Measurements from ENCODE around the gene INA. TPM values are rescaled to one million over a fixed set of nuclear protein-coding genes. Genes with fewer than 3 reads are reported as not detected.
"Not testable (repeated sequence)": the region's sequence is repeated elsewhere in the genome, so short reads cannot be mapped to it uniquely, and the experiment has no call there.

Gene INA
- total RNA-seq, 1 donor from 2014 or later: 0.78 TPM

GRCh38 chr10:103254113-103254512, 22.8 kb upstream of the INA start:
- Mint-ChIP-seq H3K36me3 (ENCODE audit: low read depth) (no peaks in the 10 kb centered on the region), H3K4me1 (ENCODE audit: low read depth) (peaks cover 13% of the 10 kb centered on the region), H3K4me3 (ENCODE audit: low read depth) (no peak overlapping the region), H3K9me3 (peaks cover 10% of the 10 kb centered on the region), H3K27ac (no peak overlapping the region), H3K27me3 (ENCODE audit: low read depth) (peaks cover 3% of the 10 kb centered on the region)
- intact Hi-C loops (cut with micrococcal nuclease): no loop called here
- DNase-seq (ENCODE audit: low spot score): no peak

GRCh38 chr10:103254538-103255325, 22.2 kb upstream of the INA start:
- H3K4me1 Mint-ChIP-seq (ENCODE audit: low read depth): peaks cover 13% of the 10 kb centered on the region
- H3K36me3 Mint-ChIP-seq (ENCODE audit: low read depth): no peaks in the 10 kb centered on the region
- no peak overlapping the region for H3K4me3 Mint-ChIP-seq (ENCODE audit: low read depth)
- DNase-seq (ENCODE audit: low spot score): no peak
- intact Hi-C loops (cut with micrococcal nuclease): no loop called here
- H3K27ac Mint-ChIP-seq: no peak overlapping the region
- H3K9me3 Mint-ChIP-seq: peaks cover 14% of the 10 kb centered on the region
- H3K27me3 Mint-ChIP-seq (ENCODE audit: low read depth): peaks cover 3% of the 10 kb centered on the region

- intact Hi-C loops (cut with micrococcal nuclease): no loop called here
- peaks cover 13% of the 10 kb centered on the region for H3K9me3 Mint-ChIP-seq
- H3K4me1 Mint-ChIP-seq (ENCODE audit: low read depth): peaks cover 10% of the 10 kb centered on the region
- H3K27ac Mint-ChIP-seq: no peak overlapping the region
- no peaks in the 10 kb centered on the region for H3K27me3 Mint-ChIP-seq (ENCODE audit: low read depth)
- no peak overlapping the region for H3K4me3 Mint-ChIP-seq (ENCODE audit: low read depth)
- H3K36me3 Mint-ChIP-seq (ENCODE audit: low read depth): no peaks in the 10 kb centered on the region
- no peak for DNase-seq (ENCODE audit: low spot score)
Measured at GRCh38 chr10:103256613-103257012, 20.3 kb upstream of the INA start.

GRCh38 chr10:103257812-103258211, 19.1 kb upstream of the INA start:
- DNase-seq (ENCODE audit: low spot score): no peak
- H3K4me3 Mint-ChIP-seq (ENCODE audit: low read depth): no peak overlapping the region
- intact Hi-C loops (cut with micrococcal nuclease): no loop called here
- H3K4me1 Mint-ChIP-seq (ENCODE audit: low read depth): peaks cover 10% of the 10 kb centered on the region
- H3K9me3 Mint-ChIP-seq: peaks cover 13% of the 10 kb centered on the region
- H3K27me3 Mint-ChIP-seq (ENCODE audit: low read depth): no peaks in the 10 kb centered on the region
- H3K27ac Mint-ChIP-seq: no peak overlapping the region
- H3K36me3 Mint-ChIP-seq (ENCODE audit: low read depth): no peaks in the 10 kb centered on the region

- H3K4me1 Mint-ChIP-seq (ENCODE audit: low read depth); H3K27me3 Mint-ChIP-seq (ENCODE audit: low read depth); intact Hi-C loops (cut with micrococcal nuclease); H3K36me3 Mint-ChIP-seq (ENCODE audit: low read depth); DNase-seq (ENCODE audit: low spot score); H3K4me3 Mint-ChIP-seq (ENCODE audit: low read depth); H3K27ac Mint-ChIP-seq: not testable (repeated sequence)
- H3K9me3 Mint-ChIP-seq: peaks cover 13% of the 10 kb centered on the region
Measured at GRCh38 chr10:103258928-103259327, 18.0 kb upstream of the INA start.

GRCh38 chr10:103259989-103260388, 16.9 kb upstream of the INA start:
- Mint-ChIP-seq H3K27me3 (ENCODE audit: low read depth) (peaks cover 2% of the 10 kb centered on the region), H3K9me3 (peaks cover 13% of the 10 kb centered on the region), H3K4me1 (ENCODE audit: low read depth) (peaks cover 6% of the 10 kb centered on the region), H3K36me3 (ENCODE audit: low read depth) (no peaks in the 10 kb centered on the region), H3K4me3 (ENCODE audit: low read depth) (no peak overlapping the region), H3K27ac (no peak overlapping the region)
- no peak for DNase-seq (ENCODE audit: low spot score)
- intact Hi-C loops (cut with micrococcal nuclease): no loop called here

GRCh38 chr10:103262229-103262628, 14.7 kb upstream of the INA start:
- Mint-ChIP-seq H3K4me1 (ENCODE audit: low read depth) (no peaks in the 10 kb centered on the region), H3K9me3 (peaks cover 13% of the 10 kb centered on the region), H3K27me3 (ENCODE audit: low read depth) (peaks cover 10% of the 10 kb centered on the region), H3K27ac (no peak overlapping the region), H3K4me3 (ENCODE audit: low read depth) (no peak overlapping the region), H3K36me3 (ENCODE audit: low read depth) (no peaks in the 10 kb centered on the region)
- intact Hi-C loops (cut with micrococcal nuclease): no loop called here
- no peak for DNase-seq (ENCODE audit: low spot score)

GRCh38 chr10:103265717-103266329, 11.1 kb upstream of the INA start:
- H3K9me3 Mint-ChIP-seq: no peaks in the 10 kb centered on the region
- no peaks in the 10 kb centered on the region for H3K36me3 Mint-ChIP-seq (ENCODE audit: low read depth)
- H3K27ac Mint-ChIP-seq: no peak overlapping the region
- no peak overlapping the region for H3K4me3 Mint-ChIP-seq (ENCODE audit: low read depth)
- no peaks in the 10 kb centered on the region for H3K4me1 Mint-ChIP-seq (ENCODE audit: low read depth)
- peaks cover 20% of the 10 kb centered on the region for H3K27me3 Mint-ChIP-seq (ENCODE audit: low read depth)
- intact Hi-C loops (cut with micrococcal nuclease): no loop called here
- DNase-seq (ENCODE audit: low spot score): peak; percentile 27

- intact Hi-C loops (cut with micrococcal nuclease): no loop called here
- DNase-seq (ENCODE audit: low spot score): no peak
- H3K4me1 Mint-ChIP-seq (ENCODE audit: low read depth): peaks cover 2% of the 10 kb centered on the region
- no peaks in the 10 kb centered on the region for H3K9me3 Mint-ChIP-seq
- peaks cover 31% of the 10 kb centered on the region for H3K27me3 Mint-ChIP-seq (ENCODE audit: low read depth)
- H3K27ac Mint-ChIP-seq: no peak overlapping the region
- H3K4me3 Mint-ChIP-seq (ENCODE audit: low read depth): no peak overlapping the region
- no peaks in the 10 kb centered on the region for H3K36me3 Mint-ChIP-seq (ENCODE audit: low read depth)
Measured at GRCh38 chr10:103273041-103273441, 3.9 kb upstream of the INA start.

GRCh38 chr10:103276251-103276895, 565 bp upstream of the INA start:
- Mint-ChIP-seq H3K36me3 (ENCODE audit: low read depth) (no peaks in the 10 kb centered on the region), H3K27me3 (ENCODE audit: low read depth) (peaks cover 50% of the 10 kb centered on the region), H3K27ac (no peak overlapping the region), H3K4me1 (ENCODE audit: low read depth) (peaks cover 2% of the 10 kb centered on the region), H3K4me3 (ENCODE audit: low read depth) (no peak overlapping the region), H3K9me3 (no peaks in the 10 kb centered on the region)
- DNase-seq (ENCODE audit: low spot score): no peak
- intact Hi-C loops (cut with micrococcal nuclease): no loop called here

- Mint-ChIP-seq H3K4me3 (ENCODE audit: low read depth) (no peak overlapping the region), H3K9me3 (no peaks in the 10 kb centered on the region), H3K27ac (no peak overlapping the region), H3K27me3 (ENCODE audit: low read depth) (peaks cover 59% of the 10 kb centered on the region), H3K4me1 (ENCODE audit: low read depth) (peaks cover 5% of the 10 kb centered on the region), H3K36me3 (ENCODE audit: low read depth) (no peaks in the 10 kb centered on the region)
- intact Hi-C loops (cut with micrococcal nuclease): no loop called here
- no peak for DNase-seq (ENCODE audit: low spot score)
Measured at GRCh38 chr10:103277713-103278536, 987 bp downstream of the INA start.

- peaks cover 63% of the 10 kb centered on the region for H3K27me3 Mint-ChIP-seq (ENCODE audit: low read depth)
- H3K36me3 Mint-ChIP-seq (ENCODE audit: low read depth): no peaks in the 10 kb centered on the region
- H3K9me3 Mint-ChIP-seq: no peaks in the 10 kb centered on the region
- no peak overlapping the region for H3K4me3 Mint-ChIP-seq (ENCODE audit: low read depth)
- no peak for DNase-seq (ENCODE audit: low spot score)
- intact Hi-C loops (cut with micrococcal nuclease): no loop called here
- H3K4me1 Mint-ChIP-seq (ENCODE audit: low read depth): peaks cover 5% of the 10 kb centered on the region
- H3K27ac Mint-ChIP-seq: no peak overlapping the region
Measured at GRCh38 chr10:103278537-103278823, 1.5 kb downstream of the INA start.

Data from activated T-helper 2 cell treated with anti-CD3 and anti-CD28 coated beads, Interferon-gamma antibody, Interleukin-2, Interleukin-4, amounts not matched to agents 10 μg/mL and 5 μg/mL and 100 μg/mL, durations not matched to agents 14 hours and 24 hours and 36 hours (primary cell).